GM21786 (cell line): Measurements from ENCODE around the gene FOXC1.

Experiments
- ATAC-seq: cut with Tn5 transposase; IDR thresholded peaks from one replicate; pipeline ENCODE4 v1.9.1; 2021; ENCODE audit not compliant: unreplicated experiment

Gene FOXC1

GRCh38 chr6:1640476-1640875 lies 30.8 kb downstream of the FOXC1 start:
- no peak for ATAC-seq

GRCh38 chr6:1641343-1641885 lies 31.7 kb downstream of the FOXC1 start:
- ATAC-seq, result no peak

- ATAC-seq, result no peak
These were observed 33.4 kb downstream of the FOXC1 start for GRCh38 chr6:1643111-1643510.

- no peak for ATAC-seq
These were observed 34.2 kb downstream of the FOXC1 start for GRCh38 chr6:1643830-1644445.

- no peak for ATAC-seq
These were observed 34.9 kb downstream of the FOXC1 start for GRCh38 chr6:1644516-1645060.

GRCh38 chr6:1645466-1646185 lies 35.9 kb downstream of the FOXC1 start:
- no peak for ATAC-seq

- no peak for ATAC-seq
These were observed 41.6 kb downstream of the FOXC1 start for GRCh38 chr6:1651362-1651761.

GRCh38 chr6:1652842-1653241 lies 43.1 kb downstream of the FOXC1 start:
- ATAC-seq, result no peak

GRCh38 chr6:1654054-1654453 lies 44.3 kb downstream of the FOXC1 start:
- no peak for ATAC-seq

- ATAC-seq, result no peak
These were observed 47.5 kb downstream of the FOXC1 start for GRCh38 chr6:1657116-1657770.

- no peak for ATAC-seq
These were observed 48.1 kb downstream of the FOXC1 start for GRCh38 chr6:1657771-1658165.

GRCh38 chr6:1658212-1659005 lies 48.7 kb downstream of the FOXC1 start:
- ATAC-seq, result no peak

GRCh38 chr6:1659816-1660215 lies 50.1 kb downstream of the FOXC1 start:
- ATAC-seq, result no peak

GRCh38 chr6:1662534-1662933 lies 52.8 kb downstream of the FOXC1 start:
- ATAC-seq, result no peak
